Liver (tissue), 9 donors: ENCODE data around the gene FOXA3. TPM values are rescaled to one million over a fixed set of nuclear protein-coding genes. Genes with fewer than 3 reads are reported as not detected.

ENCODE experiments used
- DNase-seq: peaks from one replicate; pipeline ENCODE4 v3.0.0-alpha.2; 2017; ENCODE audit warnings: low spot score
- H3K27ac ChIP-seq, 2 donors: one replicate each; pipeline ENCODE4 v1.7.0; 2013; ENCODE audit warnings: inconsistent platforms in 2 of 2, low read length in 2 of 2, control low read depth in 1 of 2, low read depth in 1 of 2, mild to moderate bottlenecking in 1 of 2
- H3K27me3 ChIP-seq, 4 donors: one replicate each; pipeline versions ENCODE4 v1.6.1 to v1.7.0; 2013; ENCODE audit warnings: low read length in 3 of 4, inconsistent platforms in 1 of 4, mild to moderate bottlenecking in 1 of 4, moderate library complexity in 1 of 4; ENCODE audit not compliant: control insufficient read depth in 4 of 4, insufficient read depth in 4 of 4
- H3K36me3 ChIP-seq, 4 donors: one replicate each; pipeline versions ENCODE4 v1.6.1 to v1.7.0; 2013; ENCODE audit warnings: low read length in 3 of 4, mild to moderate bottlenecking in 3 of 4, low read depth in 1 of 4, moderate library complexity in 1 of 4; ENCODE audit not compliant: control insufficient read depth in 4 of 4, insufficient read depth in 3 of 4
- H3K4me1 ChIP-seq, 4 donors: one replicate each; pipeline versions ENCODE4 v1.6.1 to v1.7.0; 2013; ENCODE audit warnings: low read length in 3 of 4, mild to moderate bottlenecking in 3 of 4, moderate library complexity in 1 of 4; ENCODE audit not compliant: control insufficient read depth in 4 of 4, insufficient read depth in 4 of 4
- H3K4me3 ChIP-seq, 3 donors: one replicate each; pipeline versions ENCODE4 v1.6.1 to v1.7.0; 2013; ENCODE audit warnings: low read length in 3 of 3, control low read depth in 1 of 3, low read depth in 1 of 3, mild to moderate bottlenecking in 1 of 3
- H3K9ac ChIP-seq, 2 donors: one replicate each; pipeline ENCODE4 v1.7.0; 2013; ENCODE audit warnings: low read length in 2 of 2, mild to moderate bottlenecking in 2 of 2, moderate library complexity in 2 of 2, control low read depth in 1 of 2, low read depth in 1 of 2
- H3K9me3 ChIP-seq, 4 donors: one replicate each; pipeline versions ENCODE4 v1.6.1 to v1.7.0; 2013; ENCODE audit warnings: low read length in 3 of 4; ENCODE audit not compliant: control insufficient read depth in 4 of 4
- ATF3 ChIP-seq: IDR thresholded peaks from 2 replicates; pipeline ENCODE4 v1.6.1; 2016; ENCODE audit warnings: antibody characterized with exemption
- CTCF ChIP-seq: fragments of 150-350 bp; IDR thresholded peaks from 2 replicates; pipeline ENCODE4 v1.5.1; 2017; ENCODE audit warnings: improper control_type of control experiment, low read depth, low read length; ENCODE audit not compliant: missing input control
- EGR1 ChIP-seq, 2 donors: IDR thresholded peaks; 2 replicates each; pipeline ENCODE4 v1.6.1; 2016 to 2018; ENCODE audit warnings: antibody characterized with exemption in 2 of 2, low read depth in 2 of 2
- FOXA1 ChIP-seq: IDR thresholded peaks from 2 replicates; pipeline ENCODE4 v1.6.1; 2016; ENCODE audit warnings: antibody characterized with exemption
- FOXA2 ChIP-seq: IDR thresholded peaks from 2 replicates; pipeline ENCODE4 v1.6.1; 2016; ENCODE audit warnings: antibody characterized with exemption
- GABPA ChIP-seq, 2 donors: IDR thresholded peaks in 1 of 2; conservative IDR thresholded peaks in 1 of 2; 2 replicates each; pipeline ENCODE4 v1.6.1; 2016; ENCODE audit warnings: antibody characterized with exemption in 2 of 2, mild to moderate bottlenecking in 1 of 2, moderate library complexity in 1 of 2
- HNF4G ChIP-seq: IDR thresholded peaks from 2 replicates; pipeline ENCODE4 v1.6.1; 2016; ENCODE audit warnings: antibody characterized with exemption
- JUND ChIP-seq, 2 donors: IDR thresholded peaks; 2 replicates each; pipeline ENCODE4 v1.6.1; 2016; ENCODE audit warnings: antibody characterized with exemption in 2 of 2
- MAX ChIP-seq: IDR thresholded peaks from 2 replicates; pipeline ENCODE4 v1.6.1; 2016; ENCODE audit warnings: antibody characterized with exemption
- NR2F2 ChIP-seq: IDR thresholded peaks from 2 replicates; pipeline ENCODE4 v1.6.1; 2016; ENCODE audit warnings: antibody characterized with exemption
- RAD21 ChIP-seq, 2 donors: IDR thresholded peaks; 2 replicates each; pipeline ENCODE4 v1.6.1; 2016; ENCODE audit warnings: antibody characterized with exemption in 2 of 2, mild to moderate bottlenecking in 2 of 2
- REST ChIP-seq: IDR thresholded peaks from 2 replicates; pipeline ENCODE4 v1.6.1; 2016; ENCODE audit warnings: antibody characterized with exemption, mild to moderate bottlenecking
- RXRA ChIP-seq, 2 donors: IDR thresholded peaks; 2 replicates each; pipeline ENCODE4 v1.6.1; 2017 to 2018; ENCODE audit warnings: antibody characterized with exemption in 2 of 2, mild to moderate bottlenecking in 1 of 2
- SP1 ChIP-seq: IDR thresholded peaks from 2 replicates; pipeline ENCODE4 v1.6.1; 2018; ENCODE audit warnings: antibody characterized with exemption, mild to moderate bottlenecking
- TAF1 ChIP-seq: conservative IDR thresholded peaks from 2 replicates; pipeline ENCODE4 v1.6.1; 2016; ENCODE audit warnings: antibody characterized with exemption, mild to moderate bottlenecking
- YY1 ChIP-seq: IDR thresholded peaks from 2 replicates; pipeline ENCODE4 v1.6.1; 2016; ENCODE audit warnings: antibody characterized with exemption, mild to moderate bottlenecking
- ZBTB33 ChIP-seq: IDR thresholded peaks from 2 replicates; pipeline ENCODE4 v1.6.1; 2016; ENCODE audit warnings: antibody characterized with exemption
- WGBS: extraction: QIAGEN DNeasy Blood & Tissue Kit; methylation state at CpG from one replicate; pipeline ENCODE4 v1.1.7; 2013; 5-methylcytosine and 5-hydroxymethylcytosine counted together
- polyA plus RNA-seq, 2 donors: library from polyadenylated mRNA; stranded (reverse) in 1 of 2; unstranded in 1 of 2; fragments of 200-250 nt in 1 of 2; fragments of >200 nt in 1 of 2; fragmentation: Nextera tagmentation in 1 of 2; extraction: Ambion mirVana in 1 of 2; gene quantifications; one replicate each; pipeline versions ENCODE4 v1.2.1 to v1.2.3, GENCODE V29; 2013 to 2015
- total RNA-seq, 2 donors: library from RNA; depleted of rRNA; stranded (reverse); fragments of >200 nt; gene quantifications; one replicate each; pipeline ENCODE4 v1.2.3, GENCODE V29; 2014
- donor health status: healthy.
- donor health status: healthy.
- donor health status: healthy.
- donor health status: healthy.
- donor health status: healthy.

FOXA3 gene
- total and polyA plus RNA-seq, 4 donors: 11.5 to 37.1 (median 21.6) TPM

GRCh38 chr19:45873219-45873772, 9.2 kb downstream of the FOXA3 start:
- Histone ChIP-seq H3K27me3 (no peaks in the 10 kb centered on the region), H3K9ac (no peak overlapping the region), H3K36me3 (peaks cover 0 to 4% (median 1%) of the 10 kb centered on the region in 4 donors), H3K4me3 (no peak overlapping the region), H3K27ac (peak overlapping the region; percentile 89 to 94), H3K4me1 (peaks cover 20 to 73% (median 42%) of the 10 kb centered on the region in 4 donors), H3K9me3 (no peaks in the 10 kb centered on the region)
- no peak for DNase-seq
- TF ChIP-seq REST (no peak), ATF3 (no peak), JUND (IDR thresholded peaks at IDR 0.05) (no peak), FOXA1 (no peak), HNF4G (no peak), GABPA (IDR thresholded peaks at IDR 0.05 in 1 of 2, conservative IDR thresholded peaks at IDR 0.05 in 1 of 2) (no peak), CTCF (no peak), TAF1 (no peak), ZBTB33 (no peak), NR2F2 (no peak), FOXA2 (no peak), RAD21 (IDR thresholded peaks at IDR 0.05) (no peak), RXRA (IDR thresholded peaks at IDR 0.05) (no peak)
- WGBS: 55% methylated on average over 7 of the region's 7 CpGs

- Histone ChIP-seq H3K36me3 (peaks cover 0 to 4% (median 1%) of the 10 kb centered on the region in 4 donors), H3K9me3 (no peaks in the 10 kb centered on the region), H3K4me1 (peaks cover 14 to 74% (median 40%) of the 10 kb centered on the region in 4 donors), H3K4me3 (no peak overlapping the region), H3K27ac (peak overlapping the region; percentile 89 to 94), H3K27me3 (no peaks in the 10 kb centered on the region), H3K9ac (peak overlapping the region in 1 of 2 donors; percentile 80)
- TF ChIP-seq SP1 (no peak), TAF1 (no peak), JUND (IDR thresholded peaks at IDR 0.05) (no peak), MAX (no peak), REST (no peak), FOXA1 (no peak), HNF4G (no peak), RXRA (IDR thresholded peaks at IDR 0.05) (no peak), CTCF (no peak), YY1 (no peak), EGR1 (IDR thresholded peaks at IDR 0.05; ENCODE audit: low read depth in 2 of 2) (no peak), NR2F2 (no peak)
- DNase-seq: no peak
- 55% methylated on average over 7 of the region's 7 CpGs for WGBS
Observed at GRCh38 chr19:45874620-45874966, 10.5 kb downstream of the FOXA3 start.
